AG04450 (cell line): ENCODE data around the gene C4orf33. TPM values are rescaled to one million over a fixed set of nuclear protein-coding genes. Genes with fewer than 3 reads are reported as not detected.
"Not testable (repeated sequence)": the region's sequence is repeated elsewhere in the genome, so short reads cannot be mapped to it uniquely, and the experiment has no call there.

Experiments used
- CTCF ChIA-PET: fragments of 300-600, 350-600 bp; formaldehyde crosslinking; extraction: SDS; loops from one replicate; lab custom pipeline; 2022; ENCODE audit warnings: antibody characterized with exemption, inconsistent platforms; lab: Charles Lee
- POLR2A ChIA-PET: fragments of 350-600 bp; formaldehyde crosslinking; extraction: SDS; loops from one replicate; lab custom pipeline; 2021; ENCODE audit warnings: antibody characterized with exemption, inconsistent platforms; lab: Yijun Ruan, JAX
- DNase-seq: peaks from one replicate; pipeline ENCODE4 v3.0.0-alpha.2; 2011; ENCODE audit warnings: low read depth, low spot score
- H3K27ac ChIP-seq: one replicate; pipeline ENCODE4 v1.5.1; 2012; ENCODE audit warnings: low read depth, low read length, control low read depth
- H3K27me3 ChIP-seq: one replicate; pipeline ENCODE4 v1.6.0; 2012; ENCODE audit warnings: low read length; ENCODE audit not compliant: control insufficient read depth, insufficient read depth
- H3K4me3 ChIP-seq: 2 replicates; pipeline ENCODE4 v1.5.1; 2011; ENCODE audit warnings: mild to moderate bottlenecking, low read depth, low read length, control low read depth
- H3K9me3 ChIP-seq: 2 replicates; pipeline ENCODE4 v1.5.1; 2012; ENCODE audit warnings: low read length; ENCODE audit not compliant: control insufficient read depth, insufficient read depth
- CTCF ChIP-seq: IDR thresholded peaks from 2 replicates; pipeline ENCODE4 v1.5.1; 2011; ENCODE audit warnings: low read depth, low read length, control low read depth, inconsistent platforms
- polyA plus RNA-seq: library from polyadenylated mRNA; depleted of rRNA; stranded (reverse); fragments of >200 nt; gene quantifications from 2 replicates; pipeline ENCODE4 v1.2.3, GENCODE V29; 2011

Gene C4orf33
- polyA plus RNA-seq, 1 experiment, result 11.9 TPM

GRCh38 chr4:129117705-129118104, 21.8 kb downstream of the C4orf33 start:
- Histone ChIP-seq H3K27me3 (no peaks in the 10 kb centered on the region), H3K27ac (no peak overlapping the region), H3K4me3 (no peak overlapping the region), H3K9me3 (no peaks in the 10 kb centered on the region)
- POLR2A ChIA-PET, result no interaction called here
- no peak for DNase-seq
- CTCF ChIA-PET, result interaction anchor here (0.6 kb wide), 1 partner anchor 82 kb away, joined by 3 read pairs; no protein-coding TSS in a partner anchor
- no peak for TF ChIP-seq CTCF

GRCh38 chr4:129126614-129127013, 30.7 kb downstream of the C4orf33 start:
- H3K27ac ChIP-seq, POLR2A ChIA-PET, H3K9me3 ChIP-seq, H3K4me3 ChIP-seq, DNase-seq, CTCF ChIA-PET, H3K27me3 ChIP-seq: not testable (repeated sequence)

- no peak overlapping the region for H3K27ac ChIP-seq
- DNase-seq, result no peak
- CTCF ChIA-PET, result no interaction called here
- no peak for TF ChIP-seq CTCF
- no peak overlapping the region for H3K4me3 ChIP-seq
- POLR2A ChIA-PET, result no interaction called here
- no peaks in the 10 kb centered on the region; the same call in none of the 2 replicates for H3K9me3 ChIP-seq
- H3K27me3 ChIP-seq, result no peaks in the 10 kb centered on the region
These were observed 33.2 kb downstream of the C4orf33 start for GRCh38 chr4:129129143-129129542.

GRCh38 chr4:129131343-129131742, 35.4 kb downstream of the C4orf33 start:
- ChIA-PET CTCF (no interaction called here), POLR2A (no interaction called here)
- TF ChIP-seq CTCF, result no peak
- no peak for DNase-seq
- H3K27me3 ChIP-seq, result no peaks in the 10 kb centered on the region
- H3K27ac ChIP-seq, result no peak overlapping the region
- no peaks in the 10 kb centered on the region; the same call in none of the 2 replicates for H3K9me3 ChIP-seq
- no peak overlapping the region for H3K4me3 ChIP-seq

GRCh38 chr4:129136433-129136832, 40.5 kb downstream of the C4orf33 start:
- POLR2A ChIA-PET, result no interaction called here
- no peak for DNase-seq
- CTCF ChIA-PET, result interaction anchor here (1.4 kb wide), 1 partner anchor 9 kb away, joined by 4 read pairs; no protein-coding TSS in a partner anchor
- TF ChIP-seq CTCF, result no peak
- H3K9me3 ChIP-seq, result no peaks in the 10 kb centered on the region; the same call in none of the 2 replicates
- no peaks in the 10 kb centered on the region for H3K27me3 ChIP-seq
- no peak overlapping the region for H3K4me3 ChIP-seq
- H3K27ac ChIP-seq, result no peak overlapping the region
